Activated T-cell treated with anti-CD3 and anti-CD28 coated beads, Interleukin-2, amount 50 U/mL, for 24 hours (primary cell): ENCODE measurements around the gene ENPEP.

Experiments
- DNase-seq: peaks from one replicate; pipeline ENCODE4 v3.0.0-alpha.2; 2020
- H3K27ac Mint-ChIP-seq: 2 replicates; pipeline ENCODE4 v1.8.0; 2020; ENCODE audit warnings: mild to moderate bottlenecking, mixed read lengths
- H3K27me3 Mint-ChIP-seq: 2 replicates; pipeline ENCODE4 v1.8.0; 2020; ENCODE audit warnings: mixed read lengths
- H3K36me3 Mint-ChIP-seq: 2 replicates; pipeline ENCODE4 v1.8.0; 2020; ENCODE audit warnings: low read depth, mixed read lengths
- H3K4me1 Mint-ChIP-seq: 2 replicates; pipeline ENCODE4 v1.8.0; 2020; ENCODE audit warnings: low read depth, mixed read lengths
- H3K4me3 Mint-ChIP-seq: 2 replicates; pipeline ENCODE4 v1.8.0; 2020; ENCODE audit warnings: mild to moderate bottlenecking, moderate library complexity, mixed read lengths
- H3K9me3 Mint-ChIP-seq: 2 replicates; pipeline ENCODE4 v1.8.0; 2020; ENCODE audit warnings: mixed read lengths

ENPEP gene

GRCh38 chr4:110614173-110614963 lies 138.4 kb downstream of the ENPEP start:
- no peak overlapping the region for H3K27ac Mint-ChIP-seq
- no peak overlapping the region for H3K4me3 Mint-ChIP-seq
- H3K27me3 Mint-ChIP-seq = peaks cover 92% of the 10 kb centered on the region

More at GRCh38 chr4:110614173-110614963, 138.4 kb downstream of the ENPEP start:
- Mint-ChIP-seq H3K4me1 (peaks cover 32% of the 10 kb centered on the region), H3K9me3 (no peaks in the 10 kb centered on the region), H3K36me3 (no peaks in the 10 kb centered on the region)
- DNase-seq = no peak
